DOHH2 (cell line): ENCODE results near the gene GNL3.

Source experiments
- CTCF ChIP-seq: fragments of 200-600 bp; sonication (generic); IDR thresholded peaks from one replicate; pipeline ENCODE4 v1.5.1; 2014; ENCODE audit warnings: antibody characterized with exemption, mild to moderate bottlenecking, low read depth, low read length; ENCODE audit not compliant: poor library complexity, severe bottlenecking
- EZH2phosphoT487 ChIP-seq: fragments of 200-600 bp; sonication (generic); IDR thresholded peaks from 2 replicates; pipeline ENCODE4 v1.6.1; 2017; ENCODE audit warnings: borderline replicate concordance, mild to moderate bottlenecking, antibody characterized with exemption, low read length, moderate library complexity, mixed read lengths

GRCh38 chr3:52730681-52731080 lies 44.8 kb downstream of the GNL3 start:
- TF ChIP-seq CTCF (no peak), EZH2phosphoT487 (no peak)
